ENCODE measurements around the gene NCKAP5.

GRCh38 chr2:132670496-132671150 lies 897.6 kb downstream of the NCKAP5 start:
- TF ChIP-seq CREB1 (IDR thresholded peaks at IDR 0.05) = no peak
- no peak for TF ChIP-seq CREB1 (CRISPR knock-in tag; IDR thresholded peaks at IDR 0.05)
- no peak for TF ChIP-seq HLTF (IDR thresholded peaks at IDR 0.05)
- TF ChIP-seq ZNF740 (CRISPR knock-in tag; IDR thresholded peaks at IDR 0.05) = no peak
- TF ChIP-seq ZNF740 (tag; IDR thresholded peaks at IDR 0.05) = no peak
- no peak for TF ChIP-seq CHD4 (IDR thresholded peaks at IDR 0.05; ENCODE audit: insufficient read depth, insufficient replicate concordance, low read depth, low read length, poor library complexity, severe bottlenecking)
- no peak for TF ChIP-seq BHLHE40 (IDR thresholded peaks at IDR 0.05; ENCODE audit: low read length)
- TF ChIP-seq RERE (CRISPR knock-in tag; IDR thresholded peaks at IDR 0.05; ENCODE audit: borderline replicate concordance) = no peak
- TF ChIP-seq RNF2 (IDR thresholded peaks at IDR 0.05) = no peak
- TF ChIP-seq USF2 (CRISPR knock-in tag; IDR thresholded peaks at IDR 0.05) = no peak
- TF ChIP-seq ATF6 (CRISPR knock-in tag; IDR thresholded peaks at IDR 0.05) = no peak
- no peak for TF ChIP-seq POLR2A (conservative IDR thresholded peaks at IDR 0.05)
- TF ChIP-seq ZNF274 (IDR thresholded peaks at IDR 0.05; ENCODE audit: borderline replicate concordance, low read depth, low read length) = no peak
- no peak for TF ChIP-seq ARNT (IDR thresholded peaks at IDR 0.05)
- no peak for TF ChIP-seq ZNF696 (CRISPR knock-in tag; conservative IDR thresholded peaks at IDR 0.05)

All from K562 (cell line).